ENCODE measurements around the gene EFNB3. TPM values are rescaled to one million over a fixed set of nuclear protein-coding genes. Genes with fewer than 3 reads are reported as not detected.

Gene EFNB3
- total RNA-seq = 0.63 TPM

GRCh38 chr17:7704601-7705268 lies at the start of gene EFNB3:
TSS of gene EFNB3 (plus strand) at chr17:7705202. CDS start at chr17:7705599, 397 bp downstream.
- DNase-seq (ENCODE audit: low spot score) = no peak
- ATAC-seq = peak; percentile 33

- ATAC-seq (no peak), DNase-seq (ENCODE audit: low spot score) (no peak)
These were observed 49.5 kb upstream of the EFNB3 start for GRCh38 chr17:7655541-7655840.

GRCh38 chr17:7656958-7657609 lies 47.9 kb upstream of the EFNB3 start:
- no peak for DNase-seq (ENCODE audit: low spot score)
- peak; percentile 20 for ATAC-seq

- ATAC-seq (no peak), DNase-seq (ENCODE audit: low spot score) (no peak)
These were observed 37.2 kb upstream of the EFNB3 start for GRCh38 chr17:7667656-7668406.

GRCh38 chr17:7668482-7668881 lies 36.5 kb upstream of the EFNB3 start:
- ATAC-seq (no peak), DNase-seq (ENCODE audit: low spot score) (no peak)

GRCh38 chr17:7673239-7673638 lies 31.8 kb upstream of the EFNB3 start:
- no peak for ATAC-seq
- no peak for DNase-seq (ENCODE audit: low spot score)

GRCh38 chr17:7674934-7675333 lies 30.1 kb upstream of the EFNB3 start:
- ATAC-seq (no peak), DNase-seq (ENCODE audit: low spot score) (no peak)

GRCh38 chr17:7676533-7676932 lies 28.5 kb upstream of the EFNB3 start:
- ATAC-seq = no peak
- no peak for DNase-seq (ENCODE audit: low spot score)

GRCh38 chr17:7677388-7678067 lies 27.5 kb upstream of the EFNB3 start:
- DNase-seq (ENCODE audit: low spot score) (no peak), ATAC-seq (no peak)

GRCh38 chr17:7684851-7685532 lies 20.0 kb upstream of the EFNB3 start:
- no peak for ATAC-seq
- no peak for DNase-seq (ENCODE audit: low spot score)

- DNase-seq (ENCODE audit: low spot score) (peak; percentile 94), ATAC-seq (peak; percentile 76)
These were observed 19.3 kb upstream of the EFNB3 start for GRCh38 chr17:7685533-7686221.

- peak; percentile 81 for DNase-seq (ENCODE audit: low spot score)
These were observed 18.6 kb upstream of the EFNB3 start for GRCh38 chr17:7686222-7687071.

GRCh38 chr17:7687072-7687907 lies 17.7 kb upstream of the EFNB3 start, which contains the start of gene TP53:
TSS of gene TP53 (minus strand) at chr17:7687490. CDS start at chr17:7676594, 10,896 bp downstream.
- DNase-seq (ENCODE audit: low spot score) (peak; percentile 90), ATAC-seq (peak; percentile 63)

More at GRCh38 chr17:7686222-7687071, 18.6 kb upstream of the EFNB3 start:
- ATAC-seq = peak; percentile 67

- peak; percentile 89 for ATAC-seq
These were observed 16.8 kb upstream of the EFNB3 start, which contains the start of gene WRAP53 for GRCh38 chr17:7687908-7688807. TSS of gene WRAP53 (plus strand) at chr17:7688477. CDS start at chr17:7688649, 172 bp downstream.

GRCh38 chr17:7688808-7689316 lies 16.1 kb upstream of the EFNB3 start:
- ATAC-seq (no peak), DNase-seq (ENCODE audit: low spot score) (no peak)

More at GRCh38 chr17:7687908-7688807, 16.8 kb upstream of the EFNB3 start, which contains the start of gene WRAP53:
- peak; percentile 98 for DNase-seq (ENCODE audit: low spot score)

GRCh38 chr17:7695586-7695985 lies 9.4 kb upstream of the EFNB3 start:
- no peak for DNase-seq (ENCODE audit: low spot score)

More at GRCh38 chr17:7695586-7695985, 9.4 kb upstream of the EFNB3 start:
- ATAC-seq = no peak
